ENCODE data around the gene IL5.

IL5 gene

DNA sequence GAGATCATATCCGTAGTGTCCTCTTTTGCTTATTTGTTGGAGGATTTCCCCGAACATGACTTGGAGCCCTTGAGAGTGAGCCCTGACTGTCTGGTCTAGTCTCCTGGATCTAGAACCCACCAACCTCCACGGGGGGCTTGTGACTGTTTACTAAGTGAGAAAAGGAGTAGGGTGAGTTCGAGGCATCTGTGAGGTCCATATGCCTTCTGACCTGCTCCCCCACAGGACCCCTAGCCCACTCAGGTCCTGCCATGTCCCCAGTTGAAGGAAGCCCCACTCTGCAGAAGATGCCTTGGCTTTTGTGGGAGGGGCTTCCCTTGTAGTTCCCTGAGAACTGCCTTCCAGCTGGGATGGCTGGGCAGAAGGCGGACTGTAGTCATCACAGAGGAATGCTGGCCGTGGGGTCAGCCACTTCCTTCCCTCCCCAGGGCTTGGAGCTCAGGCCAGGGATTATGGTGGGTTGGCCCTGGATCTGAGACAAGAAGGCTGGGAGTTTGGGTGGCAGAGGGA lies 45.8 kb downstream of the IL5 start:
- H3K79me2 ChIP-seq (ENCODE audit: control insufficient read depth, insufficient read depth, low read length, unreplicated experiment) = no peaks in the 10 kb centered on the region
- H3K4me1 ChIP-seq (ENCODE audit: control insufficient read depth, insufficient read depth, low read length, unreplicated experiment) = peaks cover 57% of the 10 kb centered on the region
- no peaks in the 10 kb centered on the region for H3K27me3 ChIP-seq (ENCODE audit: insufficient read depth, low read length)
- no peaks in the 10 kb centered on the region for H3K36me3 ChIP-seq (ENCODE audit: insufficient read depth, low read length)
- H3K27ac ChIP-seq (ENCODE audit: low read depth, low read length) = peak overlapping the region; percentile 95
- no peak overlapping the region for H2AFZ ChIP-seq (ENCODE audit: low read length, unreplicated experiment)
- peak overlapping the region; percentile 86 for H3K4me3 ChIP-seq (ENCODE audit: low read depth, low read length)

DNA sequence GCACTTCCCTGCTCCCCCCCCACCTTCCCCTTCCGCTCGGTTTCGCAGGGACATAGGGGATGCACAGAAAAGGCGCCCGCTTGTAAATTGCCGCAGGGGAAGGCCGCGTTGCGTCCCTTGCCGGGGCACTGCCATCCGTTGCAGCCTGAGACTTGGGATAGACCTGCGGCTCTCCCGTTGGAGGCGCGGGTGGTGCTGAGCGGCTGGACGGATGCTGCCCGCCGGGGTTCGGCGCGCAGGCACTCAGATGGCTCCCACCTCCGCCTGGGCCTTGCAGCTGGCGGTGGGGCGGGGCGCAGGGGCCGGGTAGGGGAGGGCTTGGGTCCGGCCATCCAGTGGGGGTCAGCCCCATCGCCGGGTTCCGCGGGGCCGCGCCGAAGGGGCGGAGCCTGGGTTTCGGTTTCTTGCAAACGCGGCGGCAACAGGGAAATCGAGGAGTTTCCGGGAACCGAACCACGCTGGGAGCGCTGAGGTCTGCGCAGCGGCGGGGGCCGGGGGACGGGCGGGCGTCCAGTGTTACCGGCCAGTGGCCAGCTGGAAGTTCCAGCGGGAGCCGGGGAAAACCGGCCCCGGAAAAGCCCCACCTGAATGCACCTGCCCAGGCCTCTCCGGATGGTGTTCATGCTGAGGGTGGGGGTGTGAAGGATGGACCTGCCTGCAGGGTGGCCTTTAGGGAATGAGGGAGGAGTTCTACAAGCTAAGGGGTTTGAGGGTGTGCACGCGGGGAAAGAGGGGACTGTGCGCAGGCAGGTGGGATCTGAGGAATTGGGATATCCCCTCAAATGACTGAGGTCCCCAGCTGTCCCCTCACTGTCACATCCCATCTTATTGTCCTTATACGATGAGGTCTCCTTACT lies 46.5 kb downstream of the IL5 start:
- H3K27ac ChIP-seq (ENCODE audit: low read depth, low read length) = peak overlapping the region; percentile 95
- H3K36me3 ChIP-seq (ENCODE audit: insufficient read depth, low read length) = no peaks in the 10 kb centered on the region
- peak overlapping the region; percentile 86 for H3K4me3 ChIP-seq (ENCODE audit: low read depth, low read length)
- H2AFZ ChIP-seq (ENCODE audit: low read length, unreplicated experiment) = no peak overlapping the region
- no peaks in the 10 kb centered on the region for H3K79me2 ChIP-seq (ENCODE audit: control insufficient read depth, insufficient read depth, low read length, unreplicated experiment)
- peaks cover 61% of the 10 kb centered on the region for H3K4me1 ChIP-seq (ENCODE audit: control insufficient read depth, insufficient read depth, low read length, unreplicated experiment)
- no peaks in the 10 kb centered on the region for H3K27me3 ChIP-seq (ENCODE audit: insufficient read depth, low read length)

GRCh38 chr5:132496191-132496630 lies 47.1 kb downstream of the IL5 start:
- peak overlapping the region; percentile 95 for H3K27ac ChIP-seq (ENCODE audit: low read depth, low read length)
- peaks cover 65% of the 10 kb centered on the region for H3K4me1 ChIP-seq (ENCODE audit: control insufficient read depth, insufficient read depth, low read length, unreplicated experiment)

DNA sequence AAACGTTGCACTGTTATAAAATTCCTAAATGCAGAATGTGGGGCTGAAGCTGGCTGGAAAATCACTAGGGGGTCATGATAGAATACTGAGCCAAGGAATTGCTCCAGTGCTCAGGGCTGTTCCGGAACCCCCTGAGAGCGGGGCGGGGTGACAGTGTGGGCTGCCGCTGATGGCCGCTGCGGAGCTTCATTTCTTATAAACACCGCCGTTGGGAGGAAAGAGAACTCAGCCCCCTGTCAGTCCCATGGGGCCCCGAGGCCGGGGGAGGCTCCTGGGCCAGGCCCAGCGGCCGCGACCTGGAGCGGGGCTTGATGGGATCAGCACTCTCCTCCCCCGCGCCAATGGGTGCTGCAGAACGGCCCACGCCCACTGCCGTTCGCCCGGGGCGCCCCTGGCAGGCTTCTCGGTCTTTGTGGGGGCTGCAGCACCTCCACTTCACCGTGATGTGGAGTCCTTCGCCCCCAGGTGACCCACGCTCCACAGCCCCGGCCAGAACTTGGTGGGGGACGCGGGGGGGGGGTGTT lies 47.6 kb downstream of the IL5 start:
- peak overlapping the region; percentile 86 for H3K4me3 ChIP-seq (ENCODE audit: low read depth, low read length)
- no peaks in the 10 kb centered on the region for H3K27me3 ChIP-seq (ENCODE audit: insufficient read depth, low read length)
- peaks cover 63% of the 10 kb centered on the region for H3K4me1 ChIP-seq (ENCODE audit: control insufficient read depth, insufficient read depth, low read length, unreplicated experiment)
- H3K36me3 ChIP-seq (ENCODE audit: insufficient read depth, low read length) = no peaks in the 10 kb centered on the region
- H3K79me2 ChIP-seq (ENCODE audit: control insufficient read depth, insufficient read depth, low read length, unreplicated experiment) = no peaks in the 10 kb centered on the region
- H3K27ac ChIP-seq (ENCODE audit: low read depth, low read length) = peak overlapping the region; percentile 95
- peak overlapping the region; percentile 19 for H2AFZ ChIP-seq (ENCODE audit: low read length, unreplicated experiment)

More at GRCh38 chr5:132496191-132496630, 47.1 kb downstream of the IL5 start:
- H2AFZ ChIP-seq (ENCODE audit: low read length, unreplicated experiment) = no peak overlapping the region
- no peaks in the 10 kb centered on the region for H3K27me3 ChIP-seq (ENCODE audit: insufficient read depth, low read length)
- no peaks in the 10 kb centered on the region for H3K36me3 ChIP-seq (ENCODE audit: insufficient read depth, low read length)
- H3K79me2 ChIP-seq (ENCODE audit: control insufficient read depth, insufficient read depth, low read length, unreplicated experiment) = no peaks in the 10 kb centered on the region
- H3K4me3 ChIP-seq (ENCODE audit: low read depth, low read length) = peak overlapping the region; percentile 86

DNA sequence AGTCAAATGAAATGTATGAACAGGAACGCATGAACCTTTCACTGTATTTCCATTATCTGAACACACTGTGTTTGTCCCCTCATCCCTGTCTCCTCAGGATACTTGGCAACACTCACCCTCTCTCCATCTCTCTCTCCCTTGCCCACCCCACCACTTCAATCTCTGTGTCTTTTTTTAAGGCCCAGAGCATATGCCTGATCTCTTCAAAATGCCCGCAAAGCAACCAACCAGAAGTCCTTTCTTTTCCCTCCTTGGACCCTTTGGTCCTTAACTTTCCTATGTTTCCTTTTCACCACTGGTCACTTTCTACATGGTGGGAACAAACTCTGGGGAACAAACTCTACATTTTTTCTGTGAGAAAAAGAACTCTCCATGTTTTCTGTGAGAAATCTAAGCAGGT lies 49.5 kb downstream of the IL5 start:
- Histone ChIP-seq H3K27ac (ENCODE audit: low read depth, low read length) (no peak overlapping the region), H3K4me3 (ENCODE audit: low read depth, low read length) (no peak overlapping the region), H3K79me2 (ENCODE audit: control insufficient read depth, insufficient read depth, low read length, unreplicated experiment) (peaks cover 17% of the 10 kb centered on the region), H3K4me1 (ENCODE audit: control insufficient read depth, insufficient read depth, low read length, unreplicated experiment) (peaks cover 55% of the 10 kb centered on the region), H3K27me3 (ENCODE audit: insufficient read depth, low read length) (no peaks in the 10 kb centered on the region), H3K36me3 (ENCODE audit: insufficient read depth, low read length) (peaks cover 9% of the 10 kb centered on the region; the same call in 1 of the 2 replicates), H2AFZ (ENCODE audit: low read length, unreplicated experiment) (no peak overlapping the region)

- no peak overlapping the region for H3K27ac ChIP-seq (ENCODE audit: low read depth, low read length)
- no peak overlapping the region for H2AFZ ChIP-seq (ENCODE audit: low read length, unreplicated experiment)
- H3K27me3 ChIP-seq (ENCODE audit: insufficient read depth, low read length) = no peaks in the 10 kb centered on the region
- H3K79me2 ChIP-seq (ENCODE audit: control insufficient read depth, insufficient read depth, low read length, unreplicated experiment) = peaks cover 23% of the 10 kb centered on the region
- H3K36me3 ChIP-seq (ENCODE audit: insufficient read depth, low read length) = peaks cover 11% of the 10 kb centered on the region; the same call in 1 of the 2 replicates
- peaks cover 56% of the 10 kb centered on the region for H3K4me1 ChIP-seq (ENCODE audit: control insufficient read depth, insufficient read depth, low read length, unreplicated experiment)
- no peak overlapping the region for H3K4me3 ChIP-seq (ENCODE audit: low read depth, low read length)
These were observed 50.1 kb downstream of the IL5 start for GRCh38 chr5:132493241-132493640.

GRCh38 chr5:132492386-132493125 lies 50.8 kb downstream of the IL5 start:
- no peak overlapping the region for H3K4me3 ChIP-seq (ENCODE audit: low read depth, low read length)

More at GRCh38 chr5:132492386-132493125, 50.8 kb downstream of the IL5 start:
- H3K79me2 ChIP-seq (ENCODE audit: control insufficient read depth, insufficient read depth, low read length, unreplicated experiment) = peaks cover 30% of the 10 kb centered on the region
- no peak overlapping the region for H2AFZ ChIP-seq (ENCODE audit: low read length, unreplicated experiment)
- peaks cover 16% of the 10 kb centered on the region; the same call in 1 of the 2 replicates for H3K36me3 ChIP-seq (ENCODE audit: insufficient read depth, low read length)
- no peaks in the 10 kb centered on the region for H3K27me3 ChIP-seq (ENCODE audit: insufficient read depth, low read length)
- peaks cover 56% of the 10 kb centered on the region for H3K4me1 ChIP-seq (ENCODE audit: control insufficient read depth, insufficient read depth, low read length, unreplicated experiment)
- no peak overlapping the region for H3K27ac ChIP-seq (ENCODE audit: low read depth, low read length)

Data from ACC112 (cell line).